KMS-11 (cell line): ENCODE measurements around the gene ADH6.

Experiments used
- H2AFZ ChIP-seq: fragments of 200-600 bp; sonication (generic); 2 replicates; pipeline ENCODE4 v1.6.1; 2016; ENCODE audit warnings: antibody characterized with exemption, mixed run types, low read depth
- H3K27ac ChIP-seq: fragments of 200-600 bp; sonication (generic); 2 replicates; pipeline ENCODE4 v1.6.1; 2016; ENCODE audit warnings: mild to moderate bottlenecking, mixed run types
- H3K27me3 ChIP-seq: fragments of 200-600 bp; sonication (generic); 2 replicates; pipeline ENCODE4 v1.6.1; 2017; ENCODE audit warnings: mild to moderate bottlenecking, low read depth, mixed run types, moderate library complexity; ENCODE audit not compliant: insufficient read depth
- H3K36me3 ChIP-seq: fragments of 200-600 bp; sonication (generic); 2 replicates; pipeline ENCODE4 v1.6.1; 2017; ENCODE audit warnings: mild to moderate bottlenecking, mixed run types; ENCODE audit not compliant: insufficient read depth
- H3K4me1 ChIP-seq: fragments of 200-600 bp; sonication (generic); 2 replicates; pipeline ENCODE4 v1.6.1; 2016; ENCODE audit warnings: mild to moderate bottlenecking, low read depth, mixed run types; ENCODE audit not compliant: poor library complexity, severe bottlenecking
- H3K4me2 ChIP-seq: fragments of 200-600 bp; sonication (generic); 2 replicates; pipeline ENCODE4 v1.7.0; 2016; ENCODE audit warnings: mild to moderate bottlenecking, mixed run types
- H3K4me3 ChIP-seq: fragments of 200-600 bp; sonication (generic); IDR thresholded peaks from 2 replicates; pipeline ENCODE4 v1.6.1; 2017; ENCODE audit warnings: low read depth, low read length, mixed read lengths; ENCODE audit not compliant: insufficient read depth
- H3K79me2 ChIP-seq: fragments of 200-600 bp; sonication (generic); 2 replicates; pipeline ENCODE4 v1.6.1; 2016; ENCODE audit warnings: low read depth, mixed run types; ENCODE audit not compliant: insufficient read depth
- H3K9ac ChIP-seq: fragments of 200-600 bp; sonication (generic); 2 replicates; pipeline ENCODE4 v1.6.1; 2016; ENCODE audit warnings: mild to moderate bottlenecking, mixed run types
- H4K20me1 ChIP-seq: fragments of 200-600 bp; sonication (generic); 2 replicates; pipeline ENCODE4 v1.6.1; 2016; ENCODE audit warnings: mild to moderate bottlenecking, mixed run types; ENCODE audit not compliant: insufficient read depth
- TF ChIP-seq, protein P1 (sequence below): fragments of 200-600 bp; sonication (generic); conservative IDR thresholded peaks from 2 replicates; pipeline ENCODE4 v1.6.1; 2017; ENCODE audit warnings: low read depth, mild to moderate bottlenecking, antibody characterized with exemption, low read length, moderate library complexity, mixed read lengths

ADH6 gene

GRCh38 chr4:99159699-99160098 is 59.3 kb downstream of the ADH6 start:
- no peak overlapping the region for H3K4me3 ChIP-seq

GRCh38 chr4:99157478-99157935 is 61.5 kb downstream of the ADH6 start:
- no peaks in the 10 kb centered on the region for H4K20me1 ChIP-seq
- H3K4me3 ChIP-seq: no peak overlapping the region
- no peaks in the 10 kb centered on the region for H3K4me1 ChIP-seq
- TF ChIP-seq, protein P1, sequence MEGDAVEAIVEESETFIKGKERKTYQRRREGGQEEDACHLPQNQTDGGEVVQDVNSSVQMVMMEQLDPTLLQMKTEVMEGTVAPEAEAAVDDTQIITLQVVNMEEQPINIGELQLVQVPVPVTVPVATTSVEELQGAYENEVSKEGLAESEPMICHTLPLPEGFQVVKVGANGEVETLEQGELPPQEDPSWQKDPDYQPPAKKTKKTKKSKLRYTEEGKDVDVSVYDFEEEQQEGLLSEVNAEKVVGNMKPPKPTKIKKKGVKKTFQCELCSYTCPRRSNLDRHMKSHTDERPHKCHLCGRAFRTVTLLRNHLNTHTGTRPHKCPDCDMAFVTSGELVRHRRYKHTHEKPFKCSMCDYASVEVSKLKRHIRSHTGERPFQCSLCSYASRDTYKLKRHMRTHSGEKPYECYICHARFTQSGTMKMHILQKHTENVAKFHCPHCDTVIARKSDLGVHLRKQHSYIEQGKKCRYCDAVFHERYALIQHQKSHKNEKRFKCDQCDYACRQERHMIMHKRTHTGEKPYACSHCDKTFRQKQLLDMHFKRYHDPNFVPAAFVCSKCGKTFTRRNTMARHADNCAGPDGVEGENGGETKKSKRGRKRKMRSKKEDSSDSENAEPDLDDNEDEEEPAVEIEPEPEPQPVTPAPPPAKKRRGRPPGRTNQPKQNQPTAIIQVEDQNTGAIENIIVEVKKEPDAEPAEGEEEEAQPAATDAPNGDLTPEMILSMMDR: no peak
- no peak overlapping the region for H3K27ac ChIP-seq
- no peaks in the 10 kb centered on the region for H3K79me2 ChIP-seq
- no peak overlapping the region for H3K4me2 ChIP-seq
- no peaks in the 10 kb centered on the region for H3K27me3 ChIP-seq
- no peak overlapping the region for H2AFZ ChIP-seq
- H3K36me3 ChIP-seq: no peaks in the 10 kb centered on the region
- no peak overlapping the region for H3K9ac ChIP-seq

More at GRCh38 chr4:99159699-99160098, 59.3 kb downstream of the ADH6 start:
- H4K20me1 ChIP-seq: no peaks in the 10 kb centered on the region
- no peak overlapping the region for H3K27ac ChIP-seq
- H3K27me3 ChIP-seq: no peaks in the 10 kb centered on the region
- H3K4me1 ChIP-seq: no peaks in the 10 kb centered on the region
- H3K9ac ChIP-seq: no peak overlapping the region
- no peaks in the 10 kb centered on the region for H3K36me3 ChIP-seq
- H3K79me2 ChIP-seq: no peaks in the 10 kb centered on the region
- H2AFZ ChIP-seq: no peak overlapping the region
- TF ChIP-seq, protein P1: no peak
- H3K4me2 ChIP-seq: no peak overlapping the region

GRCh38 chr4:99156992-99157391 is 62.1 kb downstream of the ADH6 start:
- H3K27me3 ChIP-seq: no peaks in the 10 kb centered on the region
- no peaks in the 10 kb centered on the region for H3K4me1 ChIP-seq
- no peak overlapping the region for H3K4me3 ChIP-seq
- H3K4me2 ChIP-seq: no peak overlapping the region
- H3K9ac ChIP-seq: no peak overlapping the region
- H3K79me2 ChIP-seq: no peaks in the 10 kb centered on the region
- no peaks in the 10 kb centered on the region for H3K36me3 ChIP-seq
- no peaks in the 10 kb centered on the region for H4K20me1 ChIP-seq
- TF ChIP-seq, protein P1: no peak
- no peak overlapping the region for H3K27ac ChIP-seq
- no peak overlapping the region for H2AFZ ChIP-seq

DNA sequence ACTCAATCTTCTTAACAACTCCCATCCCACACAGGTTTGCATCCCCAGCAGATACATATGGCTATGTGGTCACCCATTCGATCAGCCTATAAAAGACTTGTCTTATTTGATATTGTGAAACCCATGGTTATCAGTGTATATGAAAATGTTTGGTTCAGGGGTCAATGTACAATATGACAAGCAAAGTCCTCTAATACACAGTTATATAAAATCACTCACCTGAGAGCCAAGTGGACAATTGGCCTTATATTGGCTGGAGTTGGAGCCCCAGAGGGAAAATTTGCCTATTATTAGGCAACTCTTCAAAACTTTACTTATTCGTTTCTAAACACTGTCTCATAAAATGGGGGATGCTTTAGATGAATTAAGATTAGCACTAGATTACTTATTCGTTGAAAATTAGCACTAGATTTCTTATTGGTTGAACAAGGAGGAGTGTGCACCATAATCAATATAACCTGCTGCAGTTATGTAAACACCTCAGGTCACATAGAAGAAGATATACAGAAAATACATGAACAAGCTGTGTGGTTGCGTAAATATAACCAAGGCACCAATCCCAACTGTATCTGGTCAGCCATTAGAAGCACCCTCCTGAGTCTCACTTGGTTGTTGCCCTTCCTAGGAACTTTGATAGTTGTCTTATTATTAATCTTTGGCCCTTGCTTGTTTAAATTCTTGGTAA is 64.2 kb downstream of the ADH6 start:
- Histone ChIP-seq H3K36me3 (no peaks in the 10 kb centered on the region), H3K27me3 (no peaks in the 10 kb centered on the region), H3K9ac (no peak overlapping the region), H3K27ac (no peak overlapping the region), H3K4me1 (no peaks in the 10 kb centered on the region), H3K4me2 (no peak overlapping the region), H2AFZ (no peak overlapping the region), H4K20me1 (no peaks in the 10 kb centered on the region), H3K4me3 (no peak overlapping the region), H3K79me2 (no peaks in the 10 kb centered on the region)
- TF ChIP-seq, protein P1: no peak
